Suppressor macrophage (primary cell): Measurements from ENCODE around the gene TMEM190.

ENCODE experiments used
- DNase-seq, 4 experiments: peaks; one replicate each; pipeline ENCODE4 v3.0.0-alpha.2; 2020 to 2022

TMEM190 gene

DNA sequence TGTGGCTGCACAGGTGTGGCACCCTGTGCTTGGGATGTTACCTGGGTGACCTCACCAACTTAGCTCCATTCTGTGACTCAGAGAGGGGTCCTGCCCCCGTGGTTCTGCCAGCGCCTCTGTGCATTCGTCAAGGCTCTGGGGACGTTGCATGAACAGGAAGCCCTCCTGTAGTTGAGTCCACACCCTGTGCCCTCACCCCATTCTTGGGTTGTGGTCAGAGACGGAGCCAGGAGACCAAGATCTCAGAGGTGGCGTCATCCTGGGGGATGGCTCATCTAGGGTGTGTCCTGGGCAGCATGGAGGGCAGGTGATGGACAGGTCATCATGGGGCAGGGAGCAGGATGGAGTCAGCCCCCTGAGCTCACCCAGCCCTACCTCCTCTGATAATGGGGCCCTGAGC lies 24.6 kb upstream of the TMEM190 start:
- DNase-seq: no peak

DNA sequence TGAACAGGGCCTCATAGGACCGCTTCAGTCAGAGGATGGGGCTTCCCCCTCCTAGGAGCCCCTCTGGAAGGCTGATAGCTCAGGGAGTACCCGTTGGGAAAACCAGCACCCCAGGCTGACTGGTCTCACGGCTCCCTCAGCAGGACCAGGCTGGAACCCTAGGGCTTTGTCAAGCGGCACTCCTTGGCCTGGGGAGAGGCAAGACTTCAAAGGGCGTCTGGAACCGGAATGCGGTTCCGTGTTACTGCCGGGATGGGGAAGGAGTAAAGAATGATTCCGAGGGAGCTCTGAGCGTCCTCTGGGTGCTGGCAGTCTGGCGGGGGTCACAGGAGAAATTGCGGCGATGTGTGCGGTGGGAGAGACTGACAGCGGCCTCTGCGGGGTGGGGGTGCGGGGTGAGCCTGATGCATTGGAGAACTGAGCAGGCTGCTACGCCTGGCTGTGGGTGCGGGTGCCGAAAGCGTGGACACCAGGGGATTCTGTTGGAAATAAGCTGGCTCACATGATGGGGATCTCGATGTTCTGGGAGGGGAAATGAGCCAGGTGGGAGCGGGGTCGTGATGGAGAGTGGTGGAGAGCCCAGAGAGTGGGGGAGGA lies 24.0 kb upstream of the TMEM190 start:
- no peak for DNase-seq

DNA sequence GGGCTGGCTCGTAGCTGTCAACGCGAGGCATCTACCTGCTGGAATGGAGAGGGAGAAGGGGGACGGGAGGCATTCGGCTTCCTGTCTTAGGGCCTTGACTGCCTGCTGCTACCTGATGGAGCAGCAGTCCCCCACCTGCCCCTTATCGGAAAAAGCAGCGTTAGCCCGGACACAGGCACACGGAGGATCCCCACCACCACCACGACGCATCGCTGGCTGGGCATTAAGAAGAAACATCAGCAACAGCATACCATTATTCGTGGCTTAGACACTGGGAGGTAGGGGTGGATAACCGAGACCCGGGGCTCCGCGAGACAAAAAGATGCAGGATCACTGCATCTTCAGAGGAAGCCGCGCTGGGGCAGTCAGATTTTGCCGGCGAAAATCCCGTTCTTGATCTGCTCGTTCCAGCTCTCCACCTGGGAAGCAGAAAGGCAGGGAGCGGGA lies 23.2 kb upstream of the TMEM190 start:
- DNase-seq: no peak

DNA sequence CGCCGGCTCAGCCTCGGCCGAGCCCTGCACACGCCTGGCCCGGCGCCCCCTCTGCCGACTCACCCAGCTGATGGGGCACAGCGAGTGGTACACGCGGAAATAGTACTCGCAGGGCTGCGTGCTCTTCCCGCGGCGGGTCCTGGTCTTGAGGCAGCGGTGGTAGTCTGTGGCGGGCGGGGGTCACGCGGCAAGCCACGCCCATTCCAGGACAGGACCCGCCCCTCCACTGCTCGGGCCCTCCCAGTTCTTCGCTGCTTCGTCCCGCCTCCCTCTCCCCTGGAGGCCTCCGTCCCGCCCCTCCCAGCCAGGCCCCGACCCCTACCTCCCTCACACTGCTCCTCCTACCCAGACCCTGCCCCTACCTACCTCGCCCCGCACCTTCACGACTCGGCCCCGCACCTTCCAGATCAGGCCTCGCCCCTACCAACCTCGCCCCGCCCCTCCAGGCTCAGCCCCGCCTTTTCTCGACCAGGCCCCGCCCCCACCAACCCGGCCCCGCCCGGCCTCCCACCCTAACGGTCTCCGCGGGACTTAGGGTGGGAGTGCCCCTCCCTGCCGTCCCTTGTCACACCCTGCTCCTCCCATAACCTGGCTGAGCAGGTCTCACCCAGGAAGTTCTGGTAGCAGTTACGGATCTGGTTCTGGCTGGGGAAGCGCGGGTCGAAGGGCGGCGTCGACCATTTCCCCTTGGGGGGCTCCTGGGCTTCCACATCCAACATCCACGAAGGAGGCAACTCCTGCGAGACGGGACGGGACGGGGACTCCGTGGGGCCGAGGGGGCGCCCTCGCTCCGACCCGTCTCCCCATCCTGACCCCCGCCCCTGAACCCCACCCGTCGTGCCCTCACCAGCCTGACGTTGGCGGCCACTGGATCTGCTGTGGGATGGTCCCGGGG lies 22.6 kb upstream of the TMEM190 start:
- DNase-seq: peak; percentile 65 to 79 (median 74)

DNA sequence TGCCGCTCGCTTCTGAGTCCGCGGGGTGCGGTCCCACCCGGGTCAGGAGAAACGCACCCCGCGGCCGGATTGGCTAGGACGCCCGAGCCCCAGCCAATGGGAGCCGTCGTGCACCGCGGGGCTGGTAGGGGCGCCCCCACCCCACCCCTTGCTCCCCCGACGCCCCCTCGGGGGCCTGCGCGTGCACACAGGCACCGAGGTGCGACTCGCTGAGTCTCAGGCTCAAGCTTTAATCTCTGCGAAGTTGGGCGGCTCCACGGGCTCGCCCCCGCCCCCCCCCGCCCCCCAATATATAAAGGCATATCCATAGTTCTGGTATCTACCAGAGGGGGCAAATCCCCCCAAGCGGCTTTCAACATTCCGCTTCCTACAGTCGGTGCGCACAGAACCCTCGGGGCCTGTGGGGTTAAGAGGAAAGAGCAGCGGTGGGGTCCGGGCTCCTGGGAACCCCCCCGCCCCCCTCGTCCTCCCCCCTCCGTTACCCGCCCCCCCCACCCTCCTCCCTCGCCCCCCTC lies 21.9 kb upstream of the TMEM190 start, which contains the start of gene COX6B2:
Gene COX6B2 (minus strand): TSS at position 22 of the 515 bp plus-strand sequence. CDS start 198 bp downstream, outside the sequence.
- DNase-seq: no peak

DNA sequence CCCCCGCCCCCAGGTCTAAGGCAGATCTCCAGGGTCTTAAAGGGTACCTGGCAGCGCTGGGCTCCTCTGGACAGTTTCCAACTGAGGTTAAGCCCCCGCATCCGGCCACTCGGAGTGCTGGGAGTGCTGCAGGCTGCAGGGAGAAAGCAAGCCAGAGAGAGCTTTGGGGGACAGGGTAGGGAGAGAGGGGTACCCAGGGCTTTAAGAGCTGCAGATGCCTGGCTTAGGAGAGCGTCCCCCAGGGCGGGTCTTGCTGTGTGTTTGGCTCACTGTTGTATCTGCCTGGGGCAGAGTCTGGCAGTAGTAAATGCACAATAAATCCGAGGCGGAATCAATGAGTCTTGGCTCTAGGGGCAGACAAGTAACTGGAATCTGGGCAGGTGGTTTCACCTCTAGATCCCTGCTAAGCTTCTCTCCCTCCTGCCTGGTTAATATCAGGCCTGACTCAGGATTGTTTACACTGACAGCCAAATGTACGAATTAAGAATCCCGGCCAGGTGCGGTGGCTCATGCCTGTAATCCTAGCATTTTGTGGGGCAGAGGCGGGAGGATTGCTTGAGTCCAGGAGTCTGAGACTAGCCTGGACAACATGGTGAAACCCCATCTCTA lies 21.3 kb upstream of the TMEM190 start:
- DNase-seq: no peak

DNA sequence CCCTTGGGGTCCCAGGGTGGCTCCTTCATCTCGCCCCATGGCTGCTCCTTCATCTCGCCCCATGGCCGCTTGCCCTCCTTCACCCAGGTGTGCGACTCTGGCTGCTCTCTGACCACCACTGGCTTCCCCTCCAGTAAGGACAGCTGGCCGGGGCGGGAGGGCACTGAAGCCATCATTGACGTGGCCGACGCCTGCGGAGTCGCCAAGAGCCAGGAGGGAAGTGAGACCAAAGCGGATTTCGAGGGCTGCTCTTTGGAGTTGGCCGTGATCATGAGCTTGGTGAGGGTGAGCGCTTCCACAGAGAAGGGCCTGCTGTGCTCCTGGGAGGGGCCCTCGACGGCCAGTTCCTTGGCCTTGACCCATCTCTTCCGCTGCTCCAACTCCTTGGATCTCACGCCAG lies 18.1 kb upstream of the TMEM190 start:
- DNase-seq: no peak

DNA sequence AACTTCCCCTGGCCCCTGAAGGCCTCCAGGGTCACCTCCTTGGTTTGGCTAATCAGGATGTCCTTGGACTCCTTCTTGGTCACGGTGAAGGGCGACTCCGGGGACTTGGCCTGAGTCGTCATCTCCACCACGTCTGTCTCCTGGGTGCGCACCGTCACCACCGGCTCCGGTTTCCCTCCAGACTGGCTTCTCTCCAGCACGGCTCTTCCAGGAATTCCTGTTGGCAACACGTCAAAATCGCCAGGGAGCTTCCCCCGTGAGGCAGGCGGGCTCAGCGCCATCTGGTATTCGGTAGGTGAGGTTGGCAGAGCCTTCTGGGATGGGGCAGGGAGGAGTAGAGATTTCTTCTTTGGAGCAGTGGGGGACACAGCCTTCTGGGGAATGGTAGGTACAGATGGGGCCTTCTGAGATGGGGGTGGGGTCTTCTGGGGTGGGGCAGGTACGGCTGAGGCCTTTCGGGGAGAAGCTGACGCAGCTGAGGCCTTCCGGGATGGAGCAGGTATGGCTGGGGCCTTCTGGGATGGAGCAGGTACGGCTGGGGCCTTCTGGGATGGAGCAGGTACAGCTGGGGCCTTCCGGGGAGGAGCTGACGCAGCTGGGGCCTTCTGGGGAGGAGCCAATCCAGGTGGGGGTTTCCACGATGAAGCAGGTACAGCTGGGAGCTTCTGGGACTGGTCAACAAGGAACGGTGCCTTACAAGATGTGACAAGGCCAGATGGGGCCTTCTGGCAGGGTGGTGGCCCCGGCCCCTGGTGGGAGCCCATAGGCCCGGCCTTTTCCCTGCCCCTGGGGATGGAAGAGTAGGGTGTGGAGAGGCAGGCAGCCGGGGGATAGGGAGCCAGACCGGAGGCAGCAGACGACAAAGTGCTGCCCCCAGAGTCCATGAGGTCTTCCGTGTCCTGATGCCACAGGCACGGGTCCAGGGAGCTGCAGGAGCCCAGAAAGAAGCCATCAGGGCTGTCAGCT lies 17.4 kb upstream of the TMEM190 start:
- DNase-seq: no peak

DNA sequence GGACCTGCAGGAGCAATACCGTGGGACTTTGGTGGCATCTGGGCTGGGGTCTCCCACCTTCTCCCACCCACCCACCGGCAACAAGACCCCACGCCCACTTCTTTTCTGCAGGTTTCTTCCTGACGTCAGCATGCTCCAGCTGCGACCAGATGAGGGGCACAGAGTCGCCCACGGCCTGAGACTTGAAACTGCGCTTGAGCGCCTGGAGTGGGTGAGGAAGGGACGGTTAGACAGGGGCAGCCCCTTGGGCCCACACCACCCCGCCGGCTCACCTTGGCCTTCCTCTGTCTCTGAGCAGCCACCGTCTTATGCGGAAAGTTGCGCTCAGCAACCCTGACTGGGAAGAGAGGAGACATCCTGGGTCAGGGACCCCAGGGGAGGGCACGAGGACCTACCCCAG lies 15.7 kb upstream of the TMEM190 start:
- no peak for DNase-seq

DNA sequence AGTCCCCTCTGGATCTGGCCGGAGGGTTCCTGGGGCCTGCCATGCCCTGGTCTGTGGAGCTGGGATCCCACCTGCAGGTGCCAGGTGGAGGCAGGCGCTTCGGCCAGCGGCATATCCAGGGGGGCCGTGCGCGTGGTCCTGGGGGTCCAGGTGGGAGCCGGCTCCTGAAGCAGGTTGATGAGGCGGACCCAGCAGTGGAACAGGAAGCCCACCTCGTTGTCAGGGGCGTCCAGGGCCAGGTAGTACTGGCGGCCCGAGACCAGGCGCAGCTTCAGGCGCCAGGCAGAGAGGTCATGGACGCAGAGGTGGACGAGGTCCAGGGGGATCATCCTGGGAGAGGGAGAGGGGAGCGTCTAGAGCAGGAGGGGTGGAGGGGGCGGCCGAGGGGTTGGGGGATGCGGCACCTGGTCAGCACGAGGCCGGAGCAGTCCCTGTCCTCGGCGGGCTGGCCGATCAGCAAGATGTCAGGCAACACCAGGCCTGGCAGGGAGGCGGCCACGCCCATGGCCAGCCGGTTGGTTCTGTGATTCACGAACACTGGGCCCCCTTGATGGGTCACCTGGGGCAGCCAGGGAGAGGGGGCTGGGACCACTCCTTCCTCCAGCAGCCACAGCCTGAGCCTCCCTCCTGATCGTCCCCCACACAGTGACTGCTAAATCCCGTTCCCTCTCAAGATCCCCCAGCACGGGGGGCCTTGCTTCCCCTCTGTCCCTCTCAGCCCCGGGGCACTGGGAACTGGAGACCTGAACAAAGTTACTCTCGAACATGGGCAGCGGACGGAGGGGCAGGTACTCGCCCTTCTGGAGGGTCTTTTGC lies 14.2 kb upstream of the TMEM190 start:
- no peak for DNase-seq

DNA sequence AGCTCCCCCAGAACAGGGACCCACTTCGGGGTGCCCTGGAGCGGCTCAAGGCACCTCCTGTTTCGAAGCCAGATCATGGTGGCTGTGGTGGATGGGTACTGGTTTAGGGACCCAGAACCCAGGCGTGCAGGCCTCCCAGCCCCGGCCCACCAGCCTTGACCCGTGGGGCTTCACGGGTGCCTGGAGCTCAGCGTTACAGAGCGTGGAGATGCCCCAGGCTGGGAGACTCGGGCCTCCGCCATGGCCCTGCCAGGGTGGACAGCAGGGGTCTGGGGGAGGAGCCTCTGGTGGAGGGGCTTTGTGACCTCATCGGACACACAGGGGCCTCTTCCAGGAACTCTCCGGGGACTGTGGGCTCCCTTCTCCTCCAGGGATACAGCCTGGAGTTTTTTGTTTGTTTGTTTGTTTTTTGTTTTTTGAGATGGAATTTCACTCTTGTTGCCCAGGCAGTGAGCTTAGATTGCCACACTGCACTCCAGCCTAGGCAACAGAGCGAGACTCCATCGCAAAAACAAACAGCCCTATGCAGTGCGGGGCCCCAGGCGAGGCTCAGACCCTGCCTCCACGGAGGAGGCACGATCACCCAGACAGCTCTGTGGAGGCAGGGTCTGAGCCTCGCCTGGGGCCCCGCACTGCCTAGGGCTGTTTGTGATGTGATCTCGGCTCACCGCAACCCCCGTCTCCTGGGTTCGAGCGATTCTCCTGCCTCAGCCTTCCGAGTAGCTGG lies 13.5 kb upstream of the TMEM190 start, which contains the start of gene GARIN5B:
Gene GARIN5B (minus strand): TSS at position 271 of the 727 bp plus-strand sequence. CDS start 194 bp downstream, at position 77.
- DNase-seq: no peak

DNA sequence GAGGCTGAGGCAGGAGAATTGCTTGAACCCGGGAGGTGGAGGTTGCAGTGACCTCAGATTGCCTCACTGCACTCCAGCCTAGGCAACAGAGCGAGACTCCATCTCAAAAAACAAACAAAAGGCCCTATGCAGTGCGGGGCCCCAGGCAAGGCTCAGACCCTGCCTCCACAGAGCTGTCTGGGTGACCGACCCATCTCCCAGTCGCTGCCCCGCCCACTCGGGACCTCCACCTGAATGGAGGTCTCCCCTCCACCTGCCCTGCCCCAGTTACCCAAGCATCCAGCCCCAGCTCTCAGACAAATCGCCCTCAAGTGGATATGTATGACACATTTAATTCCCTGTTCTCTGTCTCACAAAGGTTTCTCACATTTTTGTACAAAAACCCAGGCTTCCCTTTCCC lies 11.4 kb upstream of the TMEM190 start:
- DNase-seq: no peak

DNA sequence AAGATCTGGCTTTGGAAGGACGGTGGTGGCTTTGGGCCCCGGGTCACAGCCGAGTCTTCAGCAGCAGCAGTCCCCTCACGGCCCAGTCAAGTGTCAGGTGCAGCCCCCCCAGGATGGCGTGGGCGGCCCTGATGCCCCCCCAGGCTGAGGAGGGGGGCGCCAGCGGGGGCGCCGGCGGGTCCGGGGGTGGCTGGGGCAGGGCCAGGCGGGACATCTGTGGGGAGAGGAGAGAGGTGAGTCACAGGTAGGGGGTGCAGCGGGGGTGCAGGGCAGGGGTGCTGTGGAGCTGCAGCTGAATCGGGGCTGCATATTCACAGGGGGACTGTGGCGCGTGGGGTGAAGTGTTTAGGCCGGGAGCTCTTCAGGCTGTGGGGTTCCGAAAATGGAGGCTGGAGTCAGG lies 10.7 kb upstream of the TMEM190 start:
- DNase-seq: no peak

DNA sequence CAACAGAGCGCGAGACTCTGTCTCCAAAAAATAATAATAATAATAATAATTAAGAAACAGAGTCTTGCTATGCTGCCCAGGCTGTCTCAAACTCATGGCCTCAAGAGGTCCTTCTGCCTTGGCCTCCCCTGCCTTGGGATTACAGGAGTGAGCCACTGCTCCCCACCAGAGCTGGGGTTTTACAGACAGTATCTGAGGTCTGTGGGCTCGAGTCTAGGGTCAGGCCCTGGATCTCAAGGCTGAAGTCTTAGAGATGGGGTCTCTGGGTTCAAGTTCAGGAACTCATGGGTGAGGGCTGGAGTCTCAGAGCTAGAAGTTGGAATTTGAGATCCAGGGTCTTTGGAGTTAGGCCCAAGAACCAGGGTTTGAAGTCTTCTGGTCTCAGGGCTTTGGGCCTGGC lies 9.8 kb upstream of the TMEM190 start:
- DNase-seq: no peak

DNA sequence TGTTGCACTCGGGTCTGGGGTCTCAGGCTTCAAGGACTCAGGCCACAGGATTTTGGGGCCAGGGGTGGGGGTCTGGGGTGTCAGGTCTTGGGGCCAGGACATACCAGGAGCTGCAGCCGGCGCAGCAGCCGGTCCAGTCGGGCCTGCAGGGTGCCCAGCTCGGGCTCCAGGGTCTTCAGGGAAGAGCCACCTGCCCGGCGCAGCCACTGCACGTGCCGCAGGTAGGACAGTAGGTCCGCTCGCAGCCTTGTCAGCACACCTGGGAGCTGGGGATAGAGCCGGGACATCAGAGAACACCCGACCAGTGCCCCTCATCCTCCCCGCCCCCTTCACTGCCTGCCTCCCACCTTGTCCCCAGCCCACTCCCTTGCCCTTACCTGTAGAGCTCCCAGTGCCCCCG lies 8.5 kb upstream of the TMEM190 start:
- DNase-seq: no peak

DNA sequence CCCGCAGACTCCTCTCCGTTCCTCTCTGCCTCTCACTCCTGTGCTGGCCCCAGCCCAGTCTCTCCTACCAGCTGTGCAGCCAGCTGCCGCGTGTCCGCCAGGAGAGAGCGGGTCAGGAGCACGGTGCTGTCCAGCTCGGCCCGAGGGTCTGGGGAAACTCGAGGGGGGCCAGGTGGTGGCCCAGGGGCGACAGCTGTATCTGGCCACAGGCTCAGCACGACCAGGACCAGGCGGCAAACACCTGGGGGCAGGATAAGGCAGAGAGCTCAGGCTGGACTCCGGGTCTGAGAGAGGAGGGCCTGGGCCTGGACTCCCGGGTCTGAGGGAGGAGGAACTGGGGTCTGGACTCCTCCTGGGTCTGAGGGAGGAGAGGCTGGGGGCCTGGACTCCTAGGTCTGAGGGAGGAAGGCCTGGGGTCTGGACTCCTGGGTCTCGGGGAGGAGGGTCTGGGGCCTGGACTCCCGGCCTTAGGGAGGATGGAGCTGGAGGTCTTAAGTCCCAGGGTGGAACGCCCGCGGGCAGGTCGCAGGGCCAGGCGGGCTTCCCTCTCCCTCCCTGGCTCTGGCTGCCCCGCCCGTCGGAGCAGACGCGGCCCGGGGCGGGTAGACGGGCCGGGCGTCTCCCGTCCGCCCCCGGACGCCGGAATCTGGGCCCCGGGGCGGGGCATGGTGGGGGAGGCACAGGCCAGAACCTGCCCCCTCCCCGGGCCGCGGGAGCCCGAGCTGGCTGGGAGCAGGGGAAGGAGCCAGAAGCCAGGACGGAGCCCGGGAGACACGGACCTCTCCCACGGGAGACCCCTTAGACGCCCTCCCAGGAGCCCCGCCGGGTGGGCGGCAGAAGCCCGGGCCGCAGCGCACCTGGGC lies 7.7 kb upstream of the TMEM190 start:
- DNase-seq: peak; percentile 43 to 71 (median 54)

DNA sequence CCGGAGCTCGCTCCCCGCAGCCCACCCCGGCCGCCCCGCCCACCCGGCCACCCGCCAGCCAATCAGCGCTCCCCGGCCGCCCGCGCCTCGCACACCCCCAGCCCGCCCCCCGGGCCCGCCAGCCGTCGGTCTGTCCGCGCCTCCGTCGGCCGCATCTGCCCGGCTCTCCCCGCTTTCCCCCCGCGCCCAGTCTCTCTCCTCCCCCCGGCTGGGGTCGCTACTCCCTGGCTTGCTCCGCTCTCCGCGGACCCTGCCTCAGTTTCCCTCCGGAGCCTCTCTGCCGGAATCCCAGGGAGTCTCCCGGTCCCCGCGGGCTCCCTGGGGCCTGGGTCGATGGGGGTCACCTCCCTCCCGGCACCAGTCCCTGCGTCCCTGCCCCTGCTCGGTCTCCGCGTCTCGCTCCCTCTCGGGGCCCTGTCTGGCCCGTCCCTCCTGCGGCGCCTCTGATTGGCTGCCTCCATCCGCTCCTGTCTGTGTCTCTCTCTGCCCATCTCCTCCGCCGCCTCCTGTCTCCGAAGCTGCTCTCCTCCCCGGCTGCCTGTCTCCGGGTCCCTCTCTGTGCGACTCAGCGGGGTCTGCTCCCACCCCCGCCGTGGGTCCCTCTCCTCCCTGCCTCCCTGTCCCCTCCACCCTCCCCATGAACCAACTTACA lies 6.8 kb upstream of the TMEM190 start:
- DNase-seq: peak in 2 of 4 experiments; percentile 13 to 37

DNA sequence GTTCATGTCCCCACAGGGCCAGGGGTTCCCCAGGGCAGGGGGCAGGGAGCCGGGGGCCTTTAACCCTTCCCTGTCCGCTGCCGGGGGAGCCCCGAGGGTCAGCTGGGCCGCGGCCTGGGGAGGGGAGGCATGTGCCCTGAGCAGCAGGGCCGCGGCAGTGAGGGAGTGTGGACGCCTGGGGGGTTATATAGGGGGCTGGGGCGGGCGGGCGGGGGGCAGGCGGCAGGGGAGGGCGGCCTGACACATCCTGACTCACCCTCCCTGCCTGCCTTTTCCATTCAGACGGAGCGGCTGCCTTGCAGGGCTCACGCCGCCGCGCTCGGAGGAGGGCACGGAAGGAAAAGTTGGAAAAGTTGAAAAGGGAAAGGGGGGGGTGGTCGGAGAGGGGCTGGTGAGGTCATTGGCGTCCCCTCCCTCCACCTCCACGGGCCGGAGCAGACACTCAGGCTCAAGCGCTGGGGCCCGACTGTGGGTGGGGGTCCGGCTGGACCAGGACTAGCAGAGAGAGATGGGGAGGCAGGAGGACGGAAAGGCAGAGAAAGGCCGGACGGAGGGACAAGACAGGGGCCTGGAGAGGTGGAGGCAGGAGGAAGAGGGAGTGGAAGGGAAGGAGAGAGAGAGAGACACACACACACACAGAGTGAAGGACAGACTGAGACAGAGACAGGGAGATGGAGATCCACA lies 6.2 kb upstream of the TMEM190 start, which contains the start of gene IL11:
Gene IL11 (minus strand): TSS at position 159 of the 684 bp plus-strand sequence. CDS start 153 bp downstream, at position 6.
- DNase-seq: no peak
